HG03045 (cell line): ENCODE data around the gene CCDC88B.
"Not testable (repeated sequence)": the region's sequence is repeated elsewhere in the genome, so short reads cannot be mapped to it uniquely, and the experiment has no call there.

ENCODE experiments used
- ATAC-seq: cut with Tn5 transposase; IDR thresholded peaks from one replicate; pipeline ENCODE4 v1.9.1; 2021; ENCODE audit warnings: mild to moderate bottlenecking, moderate library complexity; ENCODE audit not compliant: unreplicated experiment

CCDC88B gene

GRCh38 chr11:64304032-64304315 is 36.0 kb upstream of the CCDC88B start:
- ATAC-seq = no peak

- ATAC-seq = peak; percentile 19
Measured at GRCh38 chr11:64304316-64305072, 35.5 kb upstream of the CCDC88B start.

GRCh38 chr11:64305075-64305690 is 34.8 kb upstream of the CCDC88B start, which contains the start of gene ESRRA:
ESRRA (plus strand) TSS chr11:64305524; CDS start chr11:64307180, 1,656 bp downstream.
- ATAC-seq = peak; percentile 70

GRCh38 chr11:64305691-64306562 is 34.1 kb upstream of the CCDC88B start:
- ATAC-seq = peak; percentile 33

- no peak for ATAC-seq
Measured at GRCh38 chr11:64306563-64306875, 33.5 kb upstream of the CCDC88B start.

- no peak for ATAC-seq
Measured at GRCh38 chr11:64306876-64307622, 33.0 kb upstream of the CCDC88B start.

GRCh38 chr11:64307795-64308194 is 32.2 kb upstream of the CCDC88B start:
- not testable (repeated sequence) for ATAC-seq

GRCh38 chr11:64312947-64313346 is 27.1 kb upstream of the CCDC88B start:
- ATAC-seq = no peak

GRCh38 chr11:64313491-64314145 is 26.4 kb upstream of the CCDC88B start:
- ATAC-seq = no peak

GRCh38 chr11:64314146-64314804 is 25.7 kb upstream of the CCDC88B start:
- ATAC-seq = no peak

GRCh38 chr11:64314805-64315561 is 25.0 kb upstream of the CCDC88B start:
- ATAC-seq = no peak

GRCh38 chr11:64315667-64316526 is 24.1 kb upstream of the CCDC88B start:
- ATAC-seq = not testable (repeated sequence)

- peak; percentile 2 for ATAC-seq
Measured at GRCh38 chr11:64316672-64317324, 23.2 kb upstream of the CCDC88B start.

GRCh38 chr11:64317325-64317960 is 22.6 kb upstream of the CCDC88B start, which contains the start of gene TRMT112:
TRMT112 (minus strand) TSS chr11:64317559; CDS start chr11:64317526, 33 bp downstream.
- peak; percentile 65 for ATAC-seq

GRCh38 chr11:64317961-64318765 is 21.8 kb upstream of the CCDC88B start, which contains the start of gene PRDX5:
PRDX5 (plus strand) TSS chr11:64318121; CDS start chr11:64318216, 95 bp downstream.
- ATAC-seq = peak; percentile 67
